Osteoblast (primary cell): ENCODE results near the gene LRRC4C. TPM values are rescaled to one million over a fixed set of nuclear protein-coding genes. Genes with fewer than 3 reads are reported as not detected.

Source experiments
- DNase-seq: peaks from one replicate; pipeline ENCODE4 v3.0.0; 2011; ENCODE audit warnings: low spot score, mixed read lengths; ENCODE audit not compliant: insufficient read length; ENCODE audit errors: missing footprints
- H2AFZ ChIP-seq: 2 replicates; pipeline ENCODE4 v1.6.0; 2011; ENCODE audit warnings: mild to moderate bottlenecking, low read length
- H3K27ac ChIP-seq: 2 replicates; pipeline ENCODE4 v1.5.1; 2011; ENCODE audit warnings: mild to moderate bottlenecking, low read depth, low read length, moderate library complexity
- H3K27me3 ChIP-seq: 2 replicates; pipeline ENCODE4 v1.6.0; 2012; ENCODE audit warnings: mild to moderate bottlenecking, control low read depth, inconsistent platforms, low read length, moderate library complexity; ENCODE audit not compliant: insufficient read depth
- H3K36me3 ChIP-seq: 2 replicates; pipeline ENCODE4 v1.5.1; 2011; ENCODE audit warnings: mild to moderate bottlenecking, low read length, control low read depth, moderate library complexity; ENCODE audit not compliant: insufficient read depth
- H3K4me1 ChIP-seq: 2 replicates; pipeline ENCODE4 v1.5.1; 2011; ENCODE audit warnings: mild to moderate bottlenecking, low read length, control low read depth, moderate library complexity; ENCODE audit not compliant: insufficient read depth
- H3K4me2 ChIP-seq: 2 replicates; pipeline ENCODE4 v1.6.0; 2011; ENCODE audit warnings: mild to moderate bottlenecking, low read length; ENCODE audit not compliant: insufficient read depth
- H3K4me3 ChIP-seq: fragments of 200-600 bp; sonication (generic); 3 replicates; pipeline ENCODE4 v1.5.1; 2012; ENCODE audit warnings: mild to moderate bottlenecking, low read length, inconsistent platforms; ENCODE audit not compliant: insufficient read depth
- H3K79me2 ChIP-seq: 2 replicates; pipeline ENCODE4 v1.6.0; 2012; ENCODE audit warnings: mild to moderate bottlenecking, low read length, control low read depth, inconsistent platforms; ENCODE audit not compliant: insufficient read depth
- H3K9me3 ChIP-seq: 2 replicates; pipeline ENCODE4 v1.5.1; 2011; ENCODE audit warnings: low read depth, low read length, control low read depth
- H4K20me1 ChIP-seq: 2 replicates; pipeline ENCODE4 v1.6.0; 2012; ENCODE audit warnings: mild to moderate bottlenecking, low read length, control low read depth; ENCODE audit not compliant: insufficient read depth
- CTCF ChIP-seq: IDR thresholded peaks from 2 replicates; pipeline ENCODE4 v1.5.1; 2011; ENCODE audit warnings: mild to moderate bottlenecking, low read depth, low read length, moderate library complexity; ENCODE audit errors: extremely low read depth
- total RNA-seq: library from RNA; depleted of rRNA; stranded (reverse); fragments of >200 nt; gene quantifications from 2 replicates; pipeline ENCODE4 v1.2.3, GENCODE V29; 2012

Gene LRRC4C
- total RNA-seq, 1 donor = 2.2 TPM

- H3K27me3 ChIP-seq = peaks cover 2% of the 10 kb centered on the region
- no peaks in the 10 kb centered on the region for H3K4me1 ChIP-seq
- H3K27ac ChIP-seq = no peak overlapping the region
- no peak overlapping the region for H3K4me3 ChIP-seq
- TF ChIP-seq CTCF = no peak
- H3K4me2 ChIP-seq = no peak overlapping the region
- H3K36me3 ChIP-seq = no peaks in the 10 kb centered on the region
- H2AFZ ChIP-seq = no peak overlapping the region
- H3K79me2 ChIP-seq = no peaks in the 10 kb centered on the region
- H3K9me3 ChIP-seq = no peaks in the 10 kb centered on the region
- H4K20me1 ChIP-seq = no peaks in the 10 kb centered on the region
- no peak for DNase-seq
Measured at GRCh38 chr11:40291741-40292140, 1167.7 kb downstream of the LRRC4C start.

GRCh38 chr11:40291329-40291728 lies 1168.1 kb downstream of the LRRC4C start:
- H3K79me2 ChIP-seq = no peaks in the 10 kb centered on the region
- H3K27me3 ChIP-seq = peaks cover 2% of the 10 kb centered on the region
- no peaks in the 10 kb centered on the region for H4K20me1 ChIP-seq

GRCh38 chr11:40290171-40290631 lies 1169.3 kb downstream of the LRRC4C start:
- H3K27me3 ChIP-seq = peaks cover 2% of the 10 kb centered on the region
- no peak for DNase-seq
- no peak for TF ChIP-seq CTCF

More at GRCh38 chr11:40291329-40291728, 1168.1 kb downstream of the LRRC4C start:
- Histone ChIP-seq H2AFZ (no peak overlapping the region), H3K36me3 (no peaks in the 10 kb centered on the region), H3K4me1 (no peaks in the 10 kb centered on the region), H3K4me3 (no peak overlapping the region), H3K9me3 (no peaks in the 10 kb centered on the region), H3K4me2 (no peak overlapping the region), H3K27ac (no peak overlapping the region)
- TF ChIP-seq CTCF = no peak
- DNase-seq = no peak

GRCh38 chr11:40289370-40289769 lies 1170.1 kb downstream of the LRRC4C start:
- H3K79me2 ChIP-seq = no peaks in the 10 kb centered on the region
- DNase-seq = no peak
- no peaks in the 10 kb centered on the region for H3K36me3 ChIP-seq
- H3K27me3 ChIP-seq = peaks cover 2% of the 10 kb centered on the region
- no peak overlapping the region for H3K27ac ChIP-seq
- H2AFZ ChIP-seq = no peak overlapping the region
- no peak overlapping the region for H3K4me3 ChIP-seq
- no peak overlapping the region for H3K4me2 ChIP-seq
- no peak for TF ChIP-seq CTCF
- H3K9me3 ChIP-seq = no peaks in the 10 kb centered on the region
- no peaks in the 10 kb centered on the region for H4K20me1 ChIP-seq
- H3K4me1 ChIP-seq = no peaks in the 10 kb centered on the region

More at GRCh38 chr11:40290171-40290631, 1169.3 kb downstream of the LRRC4C start:
- Histone ChIP-seq H3K27ac (no peak overlapping the region), H3K4me3 (no peak overlapping the region), H4K20me1 (no peaks in the 10 kb centered on the region), H3K4me2 (no peak overlapping the region), H3K4me1 (no peaks in the 10 kb centered on the region), H3K9me3 (no peaks in the 10 kb centered on the region), H3K36me3 (no peaks in the 10 kb centered on the region), H2AFZ (no peak overlapping the region), H3K79me2 (no peaks in the 10 kb centered on the region)
